Fibroblast of skin of back (primary cell): ENCODE data around the gene PTPN14.

ENCODE experiments used
- DNase-seq: peaks from one replicate; pipeline ENCODE4 v3.0.0-alpha.2; 2013

Gene PTPN14

GRCh38 chr1:214329470-214330220 is 221.8 kb downstream of the PTPN14 start:
- DNase-seq: no peak

- peak; percentile 76 for DNase-seq
Measured at GRCh38 chr1:214328770-214329469, 222.5 kb downstream of the PTPN14 start.

- DNase-seq: no peak
Measured at GRCh38 chr1:214327514-214327913, 223.9 kb downstream of the PTPN14 start.

- no peak for DNase-seq
Measured at GRCh38 chr1:214326406-214326805, 225.0 kb downstream of the PTPN14 start.

GRCh38 chr1:214324896-214325800 is 226.3 kb downstream of the PTPN14 start:
- no peak for DNase-seq

- no peak for DNase-seq
Measured at GRCh38 chr1:214321705-214322453, 229.5 kb downstream of the PTPN14 start.

- DNase-seq: no peak
Measured at GRCh38 chr1:214319938-214320337, 231.5 kb downstream of the PTPN14 start.

- no peak for DNase-seq
Measured at GRCh38 chr1:214318956-214319736, 232.3 kb downstream of the PTPN14 start.

- peak; percentile 79 for DNase-seq
Measured at GRCh38 chr1:214318356-214318755, 233.0 kb downstream of the PTPN14 start.

GRCh38 chr1:214317734-214318133 is 233.7 kb downstream of the PTPN14 start:
- no peak for DNase-seq

- no peak for DNase-seq
Measured at GRCh38 chr1:214317300-214317699, 234.1 kb downstream of the PTPN14 start.

- DNase-seq: peak; percentile 54
Measured at GRCh38 chr1:214316593-214316992, 234.8 kb downstream of the PTPN14 start.

- DNase-seq: no peak
Measured at GRCh38 chr1:214314178-214314843, 237.1 kb downstream of the PTPN14 start.

GRCh38 chr1:214312530-214313051 is 238.8 kb downstream of the PTPN14 start:
- DNase-seq: no peak

GRCh38 chr1:214310777-214311690 is 240.4 kb downstream of the PTPN14 start:
- no peak for DNase-seq

- no peak for DNase-seq
Measured at GRCh38 chr1:214310010-214310409, 241.4 kb downstream of the PTPN14 start.

- DNase-seq: no peak
Measured at GRCh38 chr1:214306269-214306668, 245.1 kb downstream of the PTPN14 start.

- DNase-seq: no peak
Measured at GRCh38 chr1:214305164-214305751, 246.1 kb downstream of the PTPN14 start.
